DND-41 (cell line): Measurements from ENCODE around the gene COL6A6.

Experiments used
- ATAC-seq: fragments of 200-7000 bp; cut with Tn5 transposase; 3 replicates; pipeline ENCODE4 v1.9.1; 2021; ENCODE audit warnings: low read depth; ENCODE audit not compliant: insufficient read depth
- DNase-seq: peaks from one replicate; pipeline ENCODE4 v3.0.0-alpha.2; 2020
- H2AFZ ChIP-seq: 2 replicates; pipeline ENCODE4 v1.6.0; 2012; ENCODE audit warnings: low read depth, low read length
- H3K27ac ChIP-seq: 2 replicates; pipeline ENCODE4 v1.5.1; 2012; ENCODE audit warnings: low read length, inconsistent platforms
- H3K27me3 ChIP-seq: fragments of 200-600 bp; sonication (generic); 2 replicates; pipeline ENCODE4 v1.6.0; 2012; ENCODE audit warnings: low read length, mild to moderate bottlenecking, inconsistent platforms; ENCODE audit not compliant: insufficient read depth, poor library complexity
- H3K36me3 ChIP-seq: 2 replicates; pipeline ENCODE4 v1.5.1; 2012; ENCODE audit warnings: low read length, inconsistent platforms; ENCODE audit not compliant: insufficient read depth
- H3K4me1 ChIP-seq: 2 replicates; pipeline ENCODE4 v1.5.1; 2012; ENCODE audit warnings: mild to moderate bottlenecking, low read length; ENCODE audit not compliant: insufficient read depth
- H3K4me2 ChIP-seq: 2 replicates; pipeline ENCODE4 v1.6.0; 2012; ENCODE audit warnings: mild to moderate bottlenecking, moderate library complexity, low read length, inconsistent platforms; ENCODE audit not compliant: insufficient read depth
- H3K4me3 ChIP-seq, 2 experiments: fragments of 200-600 bp in 1 of 2; shearing (Covaris generic) in 1 of 2; 2 replicates each; pipeline ENCODE4 v1.5.1; 2012 to 2016; ENCODE audit warnings: inconsistent platforms in 2 of 2, low read length in 2 of 2, mild to moderate bottlenecking in 2 of 2, low read depth in 1 of 2, moderate library complexity in 1 of 2
- H3K79me2 ChIP-seq: 2 replicates; pipeline ENCODE4 v1.6.0; 2012; ENCODE audit warnings: low read length, inconsistent platforms; ENCODE audit not compliant: insufficient read depth
- H3K9ac ChIP-seq: 2 replicates; pipeline ENCODE4 v1.6.0; 2012; ENCODE audit warnings: low read depth, mild to moderate bottlenecking, inconsistent platforms, low read length, moderate library complexity
- H3K9me3 ChIP-seq: 2 replicates; pipeline ENCODE4 v1.5.1; 2012; ENCODE audit warnings: low read length, moderate library complexity, mild to moderate bottlenecking, inconsistent platforms; ENCODE audit not compliant: insufficient read depth, severe bottlenecking
- H4K20me1 ChIP-seq: 2 replicates; pipeline ENCODE4 v1.6.0; 2012; ENCODE audit warnings: low read length; ENCODE audit not compliant: insufficient read depth
- EZH2 ChIP-seq: IDR thresholded peaks from 3 replicates; pipeline ENCODE4 v1.6.1; 2012; ENCODE audit warnings: borderline replicate concordance, low read depth, mild to moderate bottlenecking, moderate library complexity, low read length, inconsistent platforms; ENCODE audit not compliant: severe bottlenecking
- TF ChIP-seq, protein P1 (sequence below): IDR thresholded peaks from 2 replicates; pipeline ENCODE4 v1.5.1; 2012; ENCODE audit warnings: borderline replicate concordance, low read length, moderate library complexity, mild to moderate bottlenecking; ENCODE audit not compliant: poor library complexity, severe bottlenecking; ENCODE audit errors: extremely low read depth

The COL6A6 gene

DNA sequence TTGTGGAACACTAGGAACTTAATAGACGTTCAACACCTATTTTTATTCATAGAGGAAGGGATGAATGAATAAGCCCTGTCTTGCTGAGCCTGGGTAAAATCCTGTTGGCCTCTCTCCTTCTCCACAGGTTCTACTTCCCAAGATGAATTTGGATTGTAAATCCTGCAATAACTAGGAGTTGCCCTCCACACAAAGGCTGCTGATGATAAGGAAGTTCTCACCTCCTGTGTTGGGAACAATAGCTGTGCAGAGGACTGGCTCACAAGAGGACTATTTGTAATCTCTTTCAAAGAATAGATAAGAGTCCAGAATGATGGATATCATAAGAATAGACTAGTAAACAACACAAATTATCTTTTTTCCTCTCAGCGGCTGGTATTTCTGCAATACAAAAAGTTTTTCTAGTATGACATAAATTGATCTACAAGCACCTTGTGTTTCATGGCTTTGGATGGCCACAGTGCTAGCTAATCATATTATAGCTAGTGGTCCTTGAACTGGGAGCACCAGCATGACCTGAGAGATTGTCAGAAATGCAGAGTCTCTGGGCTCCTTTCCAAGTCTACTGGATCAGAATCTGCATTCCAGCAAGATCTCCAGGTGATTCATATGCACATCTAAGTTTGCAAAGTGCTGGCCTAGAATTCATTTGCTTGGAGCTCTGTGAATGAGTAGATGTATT, 28.1 kb upstream of the COL6A6 start:
- H3K4me1 ChIP-seq: no peaks in the 10 kb centered on the region
- H3K79me2 ChIP-seq: no peaks in the 10 kb centered on the region
- no peak overlapping the region for H3K4me3 ChIP-seq
- no peaks in the 10 kb centered on the region for H3K36me3 ChIP-seq
- no peak overlapping the region for H3K9ac ChIP-seq
- no peak for TF ChIP-seq EZH2
- TF ChIP-seq, protein P1, sequence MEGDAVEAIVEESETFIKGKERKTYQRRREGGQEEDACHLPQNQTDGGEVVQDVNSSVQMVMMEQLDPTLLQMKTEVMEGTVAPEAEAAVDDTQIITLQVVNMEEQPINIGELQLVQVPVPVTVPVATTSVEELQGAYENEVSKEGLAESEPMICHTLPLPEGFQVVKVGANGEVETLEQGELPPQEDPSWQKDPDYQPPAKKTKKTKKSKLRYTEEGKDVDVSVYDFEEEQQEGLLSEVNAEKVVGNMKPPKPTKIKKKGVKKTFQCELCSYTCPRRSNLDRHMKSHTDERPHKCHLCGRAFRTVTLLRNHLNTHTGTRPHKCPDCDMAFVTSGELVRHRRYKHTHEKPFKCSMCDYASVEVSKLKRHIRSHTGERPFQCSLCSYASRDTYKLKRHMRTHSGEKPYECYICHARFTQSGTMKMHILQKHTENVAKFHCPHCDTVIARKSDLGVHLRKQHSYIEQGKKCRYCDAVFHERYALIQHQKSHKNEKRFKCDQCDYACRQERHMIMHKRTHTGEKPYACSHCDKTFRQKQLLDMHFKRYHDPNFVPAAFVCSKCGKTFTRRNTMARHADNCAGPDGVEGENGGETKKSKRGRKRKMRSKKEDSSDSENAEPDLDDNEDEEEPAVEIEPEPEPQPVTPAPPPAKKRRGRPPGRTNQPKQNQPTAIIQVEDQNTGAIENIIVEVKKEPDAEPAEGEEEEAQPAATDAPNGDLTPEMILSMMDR: no peak
- H2AFZ ChIP-seq: no peak overlapping the region
- H3K4me2 ChIP-seq: no peak overlapping the region
- no peak overlapping the region for H3K27ac ChIP-seq
- ATAC-seq (no peak), DNase-seq (no peak)
- H3K27me3 ChIP-seq: no peaks in the 10 kb centered on the region
- H3K9me3 ChIP-seq: no peaks in the 10 kb centered on the region
- H4K20me1 ChIP-seq: no peaks in the 10 kb centered on the region

DNA sequence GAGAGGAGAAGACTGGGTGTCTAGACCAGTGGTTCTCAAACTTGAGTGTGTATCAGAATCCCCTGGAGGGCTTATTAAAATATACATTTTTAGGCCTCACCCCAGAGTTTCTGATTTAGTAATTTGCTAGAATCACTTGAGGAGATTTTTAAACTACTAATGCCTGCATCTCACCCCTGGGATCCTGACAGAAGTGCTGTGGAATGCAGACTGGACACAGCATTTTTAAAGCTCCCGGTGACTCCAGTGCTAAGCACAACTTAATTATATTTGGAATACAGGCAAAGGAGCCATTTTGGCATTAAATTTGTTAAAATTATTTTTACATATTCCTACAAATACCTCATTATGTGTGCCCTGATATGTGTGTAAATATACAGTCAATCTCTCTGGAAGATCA, 26.7 kb upstream of the COL6A6 start:
- ATAC-seq: no peak

DNA sequence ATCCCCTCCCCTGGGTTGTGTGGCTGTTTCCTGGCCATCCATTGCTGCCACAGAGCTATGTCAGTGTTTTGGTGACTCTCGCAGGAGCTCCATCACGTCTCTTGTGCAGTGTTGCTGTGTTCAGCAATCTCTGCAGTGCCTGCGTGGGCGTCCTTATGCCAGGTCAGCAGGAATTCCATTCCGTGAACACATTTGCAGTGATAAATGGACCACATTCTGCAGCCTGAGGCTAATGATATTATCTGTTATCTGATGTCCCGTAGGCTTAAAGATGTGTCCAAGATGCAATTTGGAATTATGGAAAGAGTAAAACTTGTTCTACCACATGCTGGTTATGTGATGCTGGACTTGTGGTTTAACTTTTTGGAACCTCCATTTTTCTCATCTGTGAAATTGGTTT, 25.5 kb upstream of the COL6A6 start:
- ATAC-seq (no peak), DNase-seq (no peak)
- Histone ChIP-seq H3K27ac (no peak overlapping the region), H3K9ac (no peak overlapping the region), H3K9me3 (no peaks in the 10 kb centered on the region), H3K79me2 (no peaks in the 10 kb centered on the region), H2AFZ (no peak overlapping the region), H3K4me2 (no peak overlapping the region), H4K20me1 (no peaks in the 10 kb centered on the region), H3K36me3 (no peaks in the 10 kb centered on the region), H3K27me3 (no peaks in the 10 kb centered on the region), H3K4me3 (no peak overlapping the region), H3K4me1 (no peaks in the 10 kb centered on the region)
- TF ChIP-seq, protein P1: no peak
- TF ChIP-seq EZH2: no peak

More for the DNA sequence above, 26.7 kb upstream of the COL6A6 start:
- Histone ChIP-seq H3K4me3 (no peak overlapping the region), H4K20me1 (no peaks in the 10 kb centered on the region), H3K36me3 (no peaks in the 10 kb centered on the region), H3K4me2 (no peak overlapping the region), H3K9ac (no peak overlapping the region), H3K4me1 (no peaks in the 10 kb centered on the region), H2AFZ (no peak overlapping the region), H3K27me3 (no peaks in the 10 kb centered on the region), H3K79me2 (no peaks in the 10 kb centered on the region), H3K27ac (no peak overlapping the region), H3K9me3 (no peaks in the 10 kb centered on the region)
- DNase-seq: no peak
- TF ChIP-seq, protein P1: no peak
- TF ChIP-seq EZH2: no peak
